AG09319 (cell line): Measurements from ENCODE around the gene PLCL2.

Source experiments
- DNase-seq: peaks from one replicate; pipeline ENCODE4 v3.0.0-alpha.2; 2010; ENCODE audit warnings: low read depth; ENCODE audit errors: extremely low read depth
- CTCF ChIP-seq: IDR thresholded peaks from 2 replicates; pipeline ENCODE4 v1.5.1; 2011; ENCODE audit warnings: low read depth, mild to moderate bottlenecking, inconsistent platforms, low read length, moderate library complexity

The PLCL2 gene

GRCh38 chr3:16885593-16886302, 993 bp downstream of the PLCL2 start:
- no peak for DNase-seq

GRCh38 chr3:16886303-16886683, 1.5 kb downstream of the PLCL2 start:
- DNase-seq, result no peak
- no peak for TF ChIP-seq CTCF

More at GRCh38 chr3:16885593-16886302, 993 bp downstream of the PLCL2 start:
- TF ChIP-seq CTCF, result no peak

GRCh38 chr3:16887130-16887529, 2.4 kb downstream of the PLCL2 start:
- DNase-seq, result no peak
- no peak for TF ChIP-seq CTCF

- no peak for TF ChIP-seq CTCF
Observed at GRCh38 chr3:16888356-16888755, 3.6 kb downstream of the PLCL2 start.

DNA sequence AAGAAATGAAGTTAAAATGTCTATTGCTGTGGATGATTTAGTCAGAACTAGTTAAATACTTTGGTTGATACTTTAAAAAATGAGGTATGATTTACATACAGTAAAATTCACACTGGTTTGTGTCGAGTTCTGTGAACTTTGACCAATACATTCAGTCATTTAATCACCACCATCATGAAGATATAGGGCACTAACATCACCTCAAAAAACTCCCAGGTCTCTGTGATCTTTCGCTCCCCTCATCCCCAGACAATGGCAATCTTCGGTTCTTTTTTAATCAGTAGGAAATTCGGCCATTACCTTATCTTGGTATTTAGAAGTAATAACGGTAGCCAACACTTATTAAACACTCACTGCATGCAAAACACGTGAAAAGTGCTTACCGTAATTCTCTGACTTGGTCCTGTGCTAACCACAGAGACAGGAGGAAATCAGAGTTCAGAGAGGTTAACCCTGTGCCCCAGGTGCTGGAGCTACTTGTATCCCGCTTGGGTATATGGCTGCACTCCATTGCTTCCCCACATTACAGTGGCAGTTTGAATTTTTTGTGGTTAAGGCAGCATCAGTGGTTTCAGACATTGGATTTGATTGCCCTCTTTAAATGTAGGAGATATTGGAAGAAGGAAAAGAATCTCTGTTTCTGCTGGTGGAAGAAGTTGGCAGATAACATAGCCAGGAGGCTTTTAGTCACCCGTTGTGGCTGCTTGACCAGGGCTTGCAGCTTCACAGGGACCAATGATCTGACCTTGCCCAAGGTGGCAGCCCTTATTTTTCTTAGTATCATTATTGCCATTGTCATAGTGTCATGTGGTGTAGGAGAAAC, 4.2 kb downstream of the PLCL2 start:
- DNase-seq, result no peak
- no peak for TF ChIP-seq CTCF

More at GRCh38 chr3:16888356-16888755, 3.6 kb downstream of the PLCL2 start:
- no peak for DNase-seq

DNA sequence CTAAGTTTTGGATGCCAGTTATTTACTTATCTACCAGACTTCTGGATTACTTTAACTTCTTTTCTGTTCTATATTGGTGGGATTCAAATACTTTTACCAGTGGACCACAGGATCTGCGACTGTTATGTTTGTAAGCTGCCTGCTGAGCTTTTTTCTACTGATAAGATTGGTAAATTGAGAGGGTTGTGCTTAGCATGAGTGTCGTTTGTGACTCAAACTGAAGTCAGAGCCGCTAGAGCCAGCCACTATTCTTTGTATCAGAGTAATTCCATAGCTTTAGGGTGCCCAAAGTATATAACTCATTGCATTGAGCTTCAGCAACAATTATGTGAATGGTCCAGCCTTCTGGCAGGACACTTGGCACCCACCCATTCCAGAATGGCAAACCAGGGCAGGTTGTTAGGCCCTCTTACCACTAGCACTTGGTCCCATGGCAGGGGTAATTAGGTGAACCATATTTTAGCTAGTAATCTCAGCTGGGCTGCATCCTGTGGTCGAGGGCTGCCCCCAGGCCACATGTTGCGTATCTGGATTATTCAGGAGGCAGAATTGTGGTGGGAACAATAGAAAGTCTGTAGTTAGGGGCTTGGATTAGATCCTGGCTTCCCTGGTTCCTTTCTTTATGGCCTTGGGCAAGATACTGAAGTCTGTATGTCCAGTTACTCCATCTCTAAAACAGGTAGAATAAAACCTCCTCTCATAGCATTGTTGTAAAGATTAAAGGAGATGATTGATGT, 6.0 kb downstream of the PLCL2 start:
- TF ChIP-seq CTCF, result no peak
- DNase-seq, result no peak
